ENCODE data around the gene HSD3B1.
"Not testable (repeated sequence)": the region's sequence is repeated elsewhere in the genome, so short reads cannot be mapped to it uniquely, and the experiment has no call there.

DNA sequence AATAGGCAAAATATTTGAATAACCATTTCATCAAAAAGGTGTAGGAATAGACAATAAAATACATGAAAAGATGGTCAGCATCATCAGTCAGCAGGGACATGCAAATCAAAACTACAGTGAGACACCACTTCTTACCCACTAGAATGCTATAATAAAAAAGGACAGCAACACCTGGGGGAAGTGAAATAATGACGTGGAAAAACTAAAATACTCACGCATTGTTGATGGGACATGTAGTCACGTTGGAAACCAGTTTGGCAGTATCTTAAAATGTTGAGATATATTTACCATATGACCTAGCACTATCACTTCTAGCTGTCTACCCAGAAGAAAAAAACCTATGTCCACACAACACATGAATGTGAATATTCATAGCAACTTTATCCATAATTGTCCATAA lies 53.4 kb downstream of the HSD3B1 start:
- TF ChIP-seq, protein P1, sequence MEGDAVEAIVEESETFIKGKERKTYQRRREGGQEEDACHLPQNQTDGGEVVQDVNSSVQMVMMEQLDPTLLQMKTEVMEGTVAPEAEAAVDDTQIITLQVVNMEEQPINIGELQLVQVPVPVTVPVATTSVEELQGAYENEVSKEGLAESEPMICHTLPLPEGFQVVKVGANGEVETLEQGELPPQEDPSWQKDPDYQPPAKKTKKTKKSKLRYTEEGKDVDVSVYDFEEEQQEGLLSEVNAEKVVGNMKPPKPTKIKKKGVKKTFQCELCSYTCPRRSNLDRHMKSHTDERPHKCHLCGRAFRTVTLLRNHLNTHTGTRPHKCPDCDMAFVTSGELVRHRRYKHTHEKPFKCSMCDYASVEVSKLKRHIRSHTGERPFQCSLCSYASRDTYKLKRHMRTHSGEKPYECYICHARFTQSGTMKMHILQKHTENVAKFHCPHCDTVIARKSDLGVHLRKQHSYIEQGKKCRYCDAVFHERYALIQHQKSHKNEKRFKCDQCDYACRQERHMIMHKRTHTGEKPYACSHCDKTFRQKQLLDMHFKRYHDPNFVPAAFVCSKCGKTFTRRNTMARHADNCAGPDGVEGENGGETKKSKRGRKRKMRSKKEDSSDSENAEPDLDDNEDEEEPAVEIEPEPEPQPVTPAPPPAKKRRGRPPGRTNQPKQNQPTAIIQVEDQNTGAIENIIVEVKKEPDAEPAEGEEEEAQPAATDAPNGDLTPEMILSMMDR (IDR thresholded peaks at IDR 0.05), result not testable (repeated sequence)
- not testable (repeated sequence) for TF ChIP-seq TAF1 (IDR thresholded peaks at IDR 0.05; ENCODE audit: borderline replicate concordance, low read depth, low read length); RAD21 (IDR thresholded peaks at IDR 0.05; ENCODE audit: low read length)
- TF ChIP-seq, protein P2, sequence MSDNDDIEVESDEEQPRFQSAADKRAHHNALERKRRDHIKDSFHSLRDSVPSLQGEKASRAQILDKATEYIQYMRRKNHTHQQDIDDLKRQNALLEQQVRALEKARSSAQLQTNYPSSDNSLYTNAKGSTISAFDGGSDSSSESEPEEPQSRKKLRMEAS (IDR thresholded peaks at IDR 0.05; ENCODE audit: low read depth), result not testable (repeated sequence)
- TF ChIP-seq, protein P3, sequence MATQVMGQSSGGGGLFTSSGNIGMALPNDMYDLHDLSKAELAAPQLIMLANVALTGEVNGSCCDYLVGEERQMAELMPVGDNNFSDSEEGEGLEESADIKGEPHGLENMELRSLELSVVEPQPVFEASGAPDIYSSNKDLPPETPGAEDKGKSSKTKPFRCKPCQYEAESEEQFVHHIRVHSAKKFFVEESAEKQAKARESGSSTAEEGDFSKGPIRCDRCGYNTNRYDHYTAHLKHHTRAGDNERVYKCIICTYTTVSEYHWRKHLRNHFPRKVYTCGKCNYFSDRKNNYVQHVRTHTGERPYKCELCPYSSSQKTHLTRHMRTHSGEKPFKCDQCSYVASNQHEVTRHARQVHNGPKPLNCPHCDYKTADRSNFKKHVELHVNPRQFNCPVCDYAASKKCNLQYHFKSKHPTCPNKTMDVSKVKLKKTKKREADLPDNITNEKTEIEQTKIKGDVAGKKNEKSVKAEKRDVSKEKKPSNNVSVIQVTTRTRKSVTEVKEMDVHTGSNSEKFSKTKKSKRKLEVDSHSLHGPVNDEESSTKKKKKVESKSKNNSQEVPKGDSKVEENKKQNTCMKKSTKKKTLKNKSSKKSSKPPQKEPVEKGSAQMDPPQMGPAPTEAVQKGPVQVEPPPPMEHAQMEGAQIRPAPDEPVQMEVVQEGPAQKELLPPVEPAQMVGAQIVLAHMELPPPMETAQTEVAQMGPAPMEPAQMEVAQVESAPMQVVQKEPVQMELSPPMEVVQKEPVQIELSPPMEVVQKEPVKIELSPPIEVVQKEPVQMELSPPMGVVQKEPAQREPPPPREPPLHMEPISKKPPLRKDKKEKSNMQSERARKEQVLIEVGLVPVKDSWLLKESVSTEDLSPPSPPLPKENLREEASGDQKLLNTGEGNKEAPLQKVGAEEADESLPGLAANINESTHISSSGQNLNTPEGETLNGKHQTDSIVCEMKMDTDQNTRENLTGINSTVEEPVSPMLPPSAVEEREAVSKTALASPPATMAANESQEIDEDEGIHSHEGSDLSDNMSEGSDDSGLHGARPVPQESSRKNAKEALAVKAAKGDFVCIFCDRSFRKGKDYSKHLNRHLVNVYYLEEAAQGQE (IDR thresholded peaks at IDR 0.05; ENCODE audit: low read depth, low read length), result not testable (repeated sequence)
